ENCODE measurements around the gene ZNF580.

- TF ChIP-seq, protein P1, sequence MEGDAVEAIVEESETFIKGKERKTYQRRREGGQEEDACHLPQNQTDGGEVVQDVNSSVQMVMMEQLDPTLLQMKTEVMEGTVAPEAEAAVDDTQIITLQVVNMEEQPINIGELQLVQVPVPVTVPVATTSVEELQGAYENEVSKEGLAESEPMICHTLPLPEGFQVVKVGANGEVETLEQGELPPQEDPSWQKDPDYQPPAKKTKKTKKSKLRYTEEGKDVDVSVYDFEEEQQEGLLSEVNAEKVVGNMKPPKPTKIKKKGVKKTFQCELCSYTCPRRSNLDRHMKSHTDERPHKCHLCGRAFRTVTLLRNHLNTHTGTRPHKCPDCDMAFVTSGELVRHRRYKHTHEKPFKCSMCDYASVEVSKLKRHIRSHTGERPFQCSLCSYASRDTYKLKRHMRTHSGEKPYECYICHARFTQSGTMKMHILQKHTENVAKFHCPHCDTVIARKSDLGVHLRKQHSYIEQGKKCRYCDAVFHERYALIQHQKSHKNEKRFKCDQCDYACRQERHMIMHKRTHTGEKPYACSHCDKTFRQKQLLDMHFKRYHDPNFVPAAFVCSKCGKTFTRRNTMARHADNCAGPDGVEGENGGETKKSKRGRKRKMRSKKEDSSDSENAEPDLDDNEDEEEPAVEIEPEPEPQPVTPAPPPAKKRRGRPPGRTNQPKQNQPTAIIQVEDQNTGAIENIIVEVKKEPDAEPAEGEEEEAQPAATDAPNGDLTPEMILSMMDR (IDR thresholded peaks at IDR 0.05) = no peak
- TF ChIP-seq POLR2A (IDR thresholded peaks at IDR 0.05) = no peak
Measured at GRCh38 chr19:55673465-55673864, 32.7 kb downstream of the ZNF580 start.
